HepG2 (cell line): ENCODE results near the gene MRPS18C. TPM values are rescaled to one million over a fixed set of nuclear protein-coding genes. Genes with fewer than 3 reads are reported as not detected.

Experiments
- AHDC1 ChIP-seq: sonication (generic); formaldehyde crosslinking; IDR thresholded peaks from 2 replicates; pipeline ENCODE4 v1.5.1; 2020; ENCODE audit warnings: mild to moderate bottlenecking, missing genetic modification reagents, borderline replicate concordance
- ARNT2 ChIP-seq: sonication (generic); formaldehyde crosslinking; IDR thresholded peaks from 2 replicates; pipeline ENCODE4 v1.8.0; 2022; ENCODE audit warnings: mild to moderate bottlenecking, low read depth, missing genetic modification reagents, moderate library complexity
- ATAD3A ChIP-seq: sonication (generic); formaldehyde crosslinking; IDR thresholded peaks from 2 replicates; pipeline ENCODE4 v1.4.0; 2020; ENCODE audit warnings: missing genetic modification reagents
- FOXA3 ChIP-seq: IDR thresholded peaks from 2 replicates; pipeline ENCODE4 v1.6.1; 2016; ENCODE audit warnings: missing genetic modification reagents, missing compliant biosample characterization
- GATA4 ChIP-seq: sonication (generic); IDR thresholded peaks from 2 replicates; pipeline ENCODE4 v1.6.1; 2016; ENCODE audit warnings: antibody characterized with exemption, low read depth, borderline replicate concordance
- GPN1 ChIP-seq: sonication (generic); formaldehyde crosslinking; IDR thresholded peaks from 2 replicates; pipeline ENCODE4 v1.5.1; 2020; ENCODE audit warnings: missing genetic modification reagents, borderline replicate concordance
- KLF12 ChIP-seq: sonication (generic); formaldehyde crosslinking; IDR thresholded peaks from 2 replicates; pipeline ENCODE4 v1.4.0; 2020; ENCODE audit warnings: missing genetic modification reagents, borderline replicate concordance
- KLF16 ChIP-seq, 2 experiments: sonication (generic) in 1 of 2; formaldehyde crosslinking in 1 of 2; IDR thresholded peaks; 2 replicates each; pipeline versions ENCODE4 v1.6.1 to v1.8.0; 2016 to 2023; ENCODE audit warnings: missing genetic modification reagents in 2 of 2, missing compliant biosample characterization in 1 of 2
- NCOR1 ChIP-seq: fragments of 200-600 bp; sonication (generic); IDR thresholded peaks from 2 replicates; pipeline ENCODE4 v1.7.0; 2017; ENCODE audit warnings: antibody characterized with exemption, low read length, borderline replicate concordance
- PHF8 ChIP-seq: sonication (generic); formaldehyde crosslinking; IDR thresholded peaks from 2 replicates; pipeline ENCODE4 v1.5.0; 2020; ENCODE audit warnings: missing genetic modification reagents
- SAP130 ChIP-seq: IDR thresholded peaks from 2 replicates; pipeline ENCODE4 v1.6.1; 2016; ENCODE audit warnings: low read depth
- SP1 ChIP-seq, 2 experiments: fragments of 450-650 bp in 1 of 2; sonication (generic) in 1 of 2; formaldehyde crosslinking in 1 of 2; IDR thresholded peaks; 2 replicates each; pipeline versions ENCODE4 v1.4.0 to v1.6.1; 2016 to 2020; ENCODE audit warnings: missing genetic modification reagents in 1 of 2
- TP53 ChIP-seq: sonication (generic); formaldehyde crosslinking; conservative IDR thresholded peaks from 2 replicates; pipeline ENCODE4 v1.4.0; 2020; ENCODE audit warnings: missing genetic modification reagents
- ZBTB7A ChIP-seq: sonication (generic); formaldehyde crosslinking; IDR thresholded peaks from 2 replicates; pipeline ENCODE4 v1.8.0; 2022; ENCODE audit warnings: mild to moderate bottlenecking, missing genetic modification reagents
- ZNF614 ChIP-seq: IDR thresholded peaks from 2 replicates; pipeline ENCODE4 v1.6.1; 2018; ENCODE audit warnings: missing biosample characterization, missing genetic modification reagents, inconsistent platforms, borderline replicate concordance
- ZNF713 ChIP-seq: sonication (generic); formaldehyde crosslinking; IDR thresholded peaks from 2 replicates; pipeline ENCODE4 v1.4.0; 2020; ENCODE audit warnings: mild to moderate bottlenecking, missing genetic modification reagents
- ZNF777 ChIP-seq: sonication (generic); formaldehyde crosslinking; IDR thresholded peaks from 2 replicates; pipeline ENCODE4 v1.4.0; 2020; ENCODE audit warnings: missing genetic modification reagents
- ZSCAN20 ChIP-seq: sonication (generic); formaldehyde crosslinking; IDR thresholded peaks from 2 replicates; pipeline ENCODE4 v1.4.0; 2020; ENCODE audit warnings: missing genetic modification reagents, mild to moderate bottlenecking, borderline replicate concordance
- polyA plus RNA-seq, 8 experiments: library from polyadenylated mRNA; depleted of rRNA in 3 of 8; stranded (reverse) in 7 of 8; unstranded in 1 of 8; fragments of >200 nt; fragmentation: Illumina TruSeq in 4 of 8; extraction: Trizol in 4 of 8; gene quantifications; 2 replicates each; pipeline versions ENCODE4 v1.2.1 to v1.2.3, GENCODE V29; 2011 to 2016; ENCODE audit warnings: low read depth in 4 of 8, missing spikeins in 1 of 8, mixed read lengths in 1 of 8; ENCODE audit not compliant: insufficient read depth in 1 of 8
- total RNA-seq, 5 experiments: library from RNA; depleted of rRNA; stranded (reverse); fragments of >200 nt; fragmentation: Illumina TruSeq; extraction: Trizol; gene quantifications; 2 replicates each; pipeline ENCODE4 v1.2.3, GENCODE V29; 2016; ENCODE audit warnings: low read depth in 1 of 5
- TF ChIP-seq, protein P1 (sequence below): sonication (generic); formaldehyde crosslinking; IDR thresholded peaks from 2 replicates; pipeline ENCODE4 v1.4.0; 2020; ENCODE audit warnings: mild to moderate bottlenecking, missing genetic modification reagents

The MRPS18C gene
- total and polyA plus RNA-seq, 2 of the 13 experiments (the other 11 are each of a cell fraction or from before 2014, with no cell fraction given) = 45.4 to 124 TPM

- TF ChIP-seq ATAD3A (CRISPR knock-in tag) = peak; percentile 92
- TF ChIP-seq ZNF713 (CRISPR knock-in tag) = 0 out of 2 replicates have a peak, but pooled peaks have one; percentile 41
- TF ChIP-seq NCOR1 = peak; percentile 43; the same call in 1 of the 2 replicates
- TF ChIP-seq GPN1 (CRISPR knock-in tag) = no peak
- TF ChIP-seq TP53 = peak; percentile 86; the same call in 1 of the 2 replicates
- peak; percentile 70 for TF ChIP-seq FOXA3 (CRISPR knock-in tag)
- TF ChIP-seq, protein P1, sequence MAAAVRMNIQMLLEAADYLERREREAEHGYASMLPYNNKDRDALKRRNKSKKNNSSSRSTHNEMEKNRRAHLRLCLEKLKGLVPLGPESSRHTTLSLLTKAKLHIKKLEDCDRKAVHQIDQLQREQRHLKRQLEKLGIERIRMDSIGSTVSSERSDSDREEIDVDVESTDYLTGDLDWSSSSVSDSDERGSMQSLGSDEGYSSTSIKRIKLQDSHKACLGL (CRISPR knock-in tag) = peak; percentile 47; the same call in 1 of the 2 replicates
- TF ChIP-seq AHDC1 (CRISPR knock-in tag) = no peak
- TF ChIP-seq ARNT2 = peak; percentile 87; the same call in 1 of the 2 replicates
- TF ChIP-seq SP1 (IDR thresholded peaks at IDR 0.05) = no peak
- TF ChIP-seq SP1 (CRISPR knock-in tag; IDR thresholded peaks at IDR 0.05) = peak; percentile 91
- 0 out of 2 replicates have a peak, but pooled peaks have one; percentile 68 for TF ChIP-seq ZBTB7A (CRISPR knock-in tag)
- peak; percentile 91 for TF ChIP-seq PHF8 (CRISPR knock-in tag)
- TF ChIP-seq GATA4 = peak; percentile 69
- TF ChIP-seq KLF12 (CRISPR knock-in tag) = peak; percentile 74; the same call in 1 of the 2 replicates
- TF ChIP-seq SAP130 = peak; percentile 98
- TF ChIP-seq KLF16 (CRISPR knock-in tag; IDR thresholded peaks at IDR 0.05) = peak in 1 of 2 experiments; percentile 83; a peak in 2 of 4 replicates
- TF ChIP-seq ZSCAN20 = no peak
- TF ChIP-seq ZNF777 = no peak
- peak; percentile 98 for TF ChIP-seq ZNF614 (CRISPR knock-in tag)
Measured at GRCh38 chr4:83455281-83456183, at the start of gene MRPS18C, which contains the start of gene HELQ (continued).
